Measurements from ENCODE around the gene SARM1.
"Not testable (repeated sequence)": the region's sequence is repeated elsewhere in the genome, so short reads cannot be mapped to it uniquely, and the experiment has no call there.

SARM1 gene

DNA sequence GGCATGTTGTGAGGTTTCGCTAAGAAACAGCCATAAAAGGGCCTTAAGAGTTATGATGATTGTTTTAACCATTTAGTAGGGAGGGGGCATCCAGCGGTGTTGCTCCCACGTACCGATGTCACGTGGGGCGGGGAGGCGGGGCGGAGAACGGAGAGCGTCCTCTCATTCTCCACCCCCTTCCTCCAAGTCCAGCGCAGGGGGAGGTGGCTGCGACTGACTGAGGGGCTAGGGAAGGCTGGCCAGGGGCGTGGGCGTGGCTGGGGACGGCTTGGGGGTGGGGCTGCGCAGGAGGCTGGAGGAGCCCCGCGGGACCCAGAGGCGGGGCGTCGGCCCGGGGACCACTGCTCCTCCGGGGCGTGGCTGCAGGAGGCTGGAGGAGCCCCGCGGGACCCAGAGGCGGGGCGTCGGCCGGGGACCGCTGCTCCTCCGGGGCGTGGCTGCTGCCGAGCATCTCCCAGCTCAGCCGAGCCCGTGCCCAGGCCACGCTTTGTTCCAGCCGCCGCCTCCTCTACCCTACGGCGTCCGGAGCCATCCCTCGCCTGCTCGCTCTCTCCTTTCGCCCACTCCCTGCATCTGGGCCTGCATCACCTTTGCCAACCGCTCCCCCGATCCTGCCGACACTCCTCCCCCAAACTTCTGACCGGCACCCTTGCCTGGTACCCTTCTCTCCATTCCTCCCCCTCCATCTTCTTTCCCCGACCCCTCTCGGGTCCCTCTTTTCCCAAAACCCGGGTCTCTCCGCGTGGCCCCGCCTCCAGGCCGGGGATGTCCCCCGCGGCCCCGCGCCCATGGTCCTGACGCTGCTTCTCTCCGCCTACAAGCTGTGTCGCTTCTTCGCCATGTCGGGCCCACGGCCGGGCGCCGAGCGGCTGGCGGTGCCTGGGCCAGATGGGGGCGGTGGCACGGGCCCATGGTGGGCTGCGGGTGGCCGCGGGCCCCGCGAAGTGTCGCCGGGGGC is at the start of gene SARM1:
TSS of gene SARM1 (plus strand) at position 450 of the 958 bp plus-strand sequence. CDS start at position 789, 339 bp downstream.
- peak; percentile 49 for DNase-seq

DNA sequence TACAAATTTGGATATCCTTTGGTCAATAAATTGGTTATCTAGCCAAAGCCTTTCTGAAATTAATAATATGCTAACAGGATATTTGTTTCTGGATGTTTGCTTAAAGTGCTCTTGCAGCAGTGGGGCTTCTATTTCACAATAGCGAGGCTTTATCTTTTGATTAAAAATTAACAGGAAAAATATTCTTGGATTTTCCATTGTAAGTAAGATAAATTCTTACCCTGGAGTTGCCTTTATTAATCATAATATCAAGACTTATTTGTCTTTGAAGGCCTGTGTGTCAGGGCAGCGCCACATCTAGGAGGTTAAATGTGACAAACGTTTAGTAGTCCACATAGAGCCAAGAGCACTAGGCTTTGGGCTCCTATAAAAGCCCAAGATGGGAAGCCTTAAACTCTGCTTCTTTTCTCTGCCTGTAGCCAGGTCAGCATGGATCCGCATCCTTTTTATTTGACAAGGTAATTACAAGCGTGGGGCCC is 47.2 kb upstream of the SARM1 start:
- no peak for DNase-seq

GRCh38 chr17:28324781-28325180 is 46.7 kb upstream of the SARM1 start:
- no peak for DNase-seq

- no peak for DNase-seq
Observed at GRCh38 chr17:28325211-28325610, 46.3 kb upstream of the SARM1 start.

DNA sequence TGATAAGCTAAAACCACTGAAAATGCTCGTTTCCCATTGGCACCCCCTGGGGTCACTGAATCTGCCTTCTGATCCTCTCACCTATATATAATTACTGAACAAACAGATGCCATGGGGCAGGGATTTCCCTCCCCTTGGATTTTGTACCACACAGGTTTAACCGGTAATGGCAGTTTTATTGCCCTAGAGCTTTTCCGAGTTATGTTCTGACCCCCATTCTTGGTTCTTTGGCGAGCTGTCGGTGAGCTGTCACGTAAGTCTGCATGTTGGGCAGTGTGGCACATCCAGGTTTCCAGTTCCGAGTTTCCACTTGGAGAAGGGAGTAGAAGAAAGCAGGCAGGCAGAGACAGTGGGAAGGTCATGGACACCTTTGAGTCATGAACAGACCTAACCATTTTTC is 45.4 kb upstream of the SARM1 start:
- DNase-seq: no peak

DNA sequence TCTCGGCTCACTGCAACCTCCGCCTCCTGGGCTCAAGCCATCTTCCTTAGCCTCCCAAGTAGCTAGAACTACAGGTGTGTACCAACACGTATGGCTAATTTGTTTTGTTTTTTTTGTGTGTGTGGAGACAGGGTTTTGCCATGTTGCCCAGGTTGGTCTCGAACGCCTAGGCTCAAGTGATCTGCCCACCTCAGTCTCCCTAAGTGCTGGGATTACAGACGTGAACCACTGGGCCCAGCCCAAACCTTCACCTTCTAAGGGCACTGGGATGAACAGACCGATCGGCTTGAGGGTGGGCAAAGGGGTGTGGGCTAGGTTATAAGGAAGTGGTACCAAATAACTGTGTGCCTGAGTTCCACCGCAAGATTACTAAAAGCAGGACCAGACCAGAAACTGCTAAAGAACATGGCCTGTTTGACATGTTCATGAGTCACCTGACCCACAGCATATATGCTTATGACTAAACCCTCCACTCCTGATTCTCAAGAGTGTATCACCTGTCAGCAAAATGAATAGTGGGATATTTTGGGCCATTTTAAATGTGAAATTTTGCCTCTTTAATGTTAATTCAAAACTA is 44.4 kb upstream of the SARM1 start:
- no peak for DNase-seq

DNA sequence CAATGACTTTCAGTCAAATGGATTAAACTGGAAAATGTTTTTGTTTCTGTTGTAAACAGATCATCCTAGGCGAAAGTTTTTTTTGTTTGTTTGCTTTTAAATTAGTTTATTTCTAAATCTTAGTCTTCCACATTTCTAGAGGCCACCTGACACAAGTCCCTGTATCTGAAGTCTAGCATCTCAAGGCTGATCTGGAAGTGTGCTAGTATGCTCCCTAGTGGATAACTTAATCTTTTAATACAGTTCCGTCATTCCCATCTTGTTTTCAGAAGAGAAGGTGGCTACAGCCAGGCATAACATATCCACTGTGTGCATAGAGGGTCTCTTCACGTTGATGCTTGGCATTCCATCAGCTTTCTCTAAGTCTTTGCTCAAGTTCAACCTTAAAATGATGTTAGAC is 43.8 kb upstream of the SARM1 start:
- no peak for DNase-seq

GRCh38 chr17:28328325-28328724 is 43.2 kb upstream of the SARM1 start:
- no peak for DNase-seq

- DNase-seq: no peak
Observed at GRCh38 chr17:28330671-28331070, 40.8 kb upstream of the SARM1 start.

GRCh38 chr17:28331891-28332420 is 39.5 kb upstream of the SARM1 start:
- DNase-seq: no peak

DNA sequence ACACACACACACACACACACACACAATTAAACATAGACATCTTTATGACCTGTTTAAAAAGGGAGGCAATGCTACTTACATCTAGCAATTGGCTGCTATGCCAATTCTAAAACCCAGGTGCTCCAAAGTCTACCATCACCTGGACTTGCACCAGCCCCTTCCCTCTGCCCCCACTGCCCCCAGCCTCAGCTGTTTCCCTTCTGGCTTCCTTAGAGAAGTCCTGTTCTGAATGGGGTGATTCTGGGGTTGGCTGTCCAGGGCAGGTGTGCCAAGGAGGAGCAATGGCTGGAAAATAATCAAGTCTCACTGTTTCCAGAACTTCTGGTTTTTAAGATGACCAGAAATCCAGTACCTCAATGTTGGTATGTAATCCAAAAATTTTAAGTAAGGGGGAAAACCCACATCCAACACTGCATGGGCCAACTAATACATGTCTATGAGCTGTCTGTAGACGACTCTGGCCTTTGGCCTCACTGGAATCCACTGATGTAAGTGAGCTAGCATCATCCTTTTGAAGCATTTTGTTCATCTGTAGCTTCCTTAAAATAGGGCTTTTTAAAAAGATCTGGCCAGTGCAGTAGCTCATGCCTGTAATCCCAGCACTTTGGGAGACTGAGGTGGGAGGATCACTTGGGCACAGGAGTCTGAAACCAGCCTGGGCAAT is 38.3 kb upstream of the SARM1 start:
- no peak for DNase-seq

DNA sequence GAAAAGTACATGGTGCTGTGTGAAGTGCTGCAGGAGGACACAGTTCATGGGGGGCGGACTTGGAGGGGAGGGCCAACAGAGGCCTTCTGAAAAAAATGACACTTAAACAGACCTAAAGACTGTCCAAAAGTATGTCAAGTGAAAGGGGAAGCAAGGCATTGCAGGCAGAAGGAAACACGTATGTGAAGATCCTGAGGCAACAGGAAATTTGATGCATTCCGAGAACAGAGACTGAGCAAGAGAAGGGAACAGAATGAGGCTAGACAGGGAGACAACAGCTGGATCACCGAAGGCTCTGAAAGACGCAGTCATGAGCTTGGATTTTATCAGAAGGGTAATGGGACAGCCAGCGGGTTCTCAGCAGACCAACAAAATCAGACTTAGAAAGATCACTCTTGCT is 37.3 kb upstream of the SARM1 start:
- DNase-seq: no peak

DNA sequence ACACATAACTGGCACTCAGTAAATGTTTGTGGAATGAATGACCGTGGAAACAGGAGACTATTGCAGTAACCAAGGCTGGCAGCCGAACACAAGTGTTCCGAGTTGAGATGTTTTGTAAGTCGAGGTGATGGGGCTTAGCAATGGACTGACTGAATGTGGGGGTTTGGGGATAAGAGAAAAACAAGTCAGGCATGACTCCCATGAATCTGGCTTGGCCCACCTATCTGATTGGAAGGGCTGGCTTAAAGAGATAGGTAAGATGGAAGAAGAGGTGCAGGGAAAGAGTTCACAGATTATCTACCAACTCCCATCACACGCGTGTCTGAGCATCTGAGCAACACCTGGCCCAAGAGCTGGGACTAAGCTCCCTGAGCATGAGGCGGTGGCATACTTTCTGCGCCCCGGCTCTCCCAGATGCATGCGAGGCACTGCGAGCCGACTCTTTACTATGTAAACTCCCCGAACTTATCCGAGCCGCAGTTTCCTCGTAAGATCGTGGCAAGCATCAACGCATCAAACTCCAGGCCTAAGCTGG is 36.8 kb upstream of the SARM1 start:
- DNase-seq: no peak

DNA sequence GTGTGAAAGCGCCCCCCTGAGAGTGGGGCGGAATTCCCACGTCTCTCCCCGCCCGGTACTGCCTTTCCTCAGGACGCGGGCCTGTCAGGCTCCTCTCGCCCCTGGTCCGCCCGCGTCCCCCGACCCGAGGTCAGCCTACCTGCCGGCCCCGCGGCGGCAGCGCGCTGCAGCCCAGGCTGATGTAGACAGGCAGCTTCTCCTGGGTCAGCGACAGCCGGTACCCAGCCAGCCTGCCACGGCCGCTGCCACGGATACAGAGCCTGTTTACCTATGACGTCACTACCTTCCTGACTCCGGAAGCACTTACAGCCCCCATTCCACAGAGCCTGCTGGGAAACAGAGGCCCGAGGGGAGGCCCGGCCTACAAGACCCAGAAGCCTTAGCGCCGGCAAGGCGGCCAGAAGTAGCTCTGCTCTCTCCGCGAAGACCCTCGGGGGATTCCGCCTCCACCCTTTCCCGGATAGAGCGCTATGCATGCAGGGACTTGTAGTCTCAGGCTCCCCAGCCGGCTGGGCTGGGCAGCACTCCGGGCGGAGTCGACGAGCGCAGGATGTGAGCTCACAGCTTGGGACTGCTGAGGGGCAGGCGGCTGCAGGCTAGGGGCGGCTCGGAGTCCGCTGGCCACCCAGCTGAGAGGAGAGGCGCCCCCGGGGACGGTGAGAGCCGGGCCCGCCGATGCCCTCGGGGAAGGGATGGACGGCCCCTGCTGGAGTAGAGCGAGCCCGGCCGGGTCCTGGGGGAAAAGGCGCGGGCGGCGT is 36.1 kb upstream of the SARM1 start, which contains the start of the genes IFT20 and TNFAIP1:
TSS of gene IFT20 (minus strand) at position 272 of the 758 bp plus-strand sequence. CDS start 3,487 bp downstream, outside the sequence.
TSS of gene TNFAIP1 (plus strand) at position 561 of the 758 bp plus-strand sequence. CDS start 3,761 bp downstream, outside the sequence.
- DNase-seq: peak; percentile 91

GRCh38 chr17:28335959-28336871 is 35.3 kb upstream of the SARM1 start:
- no peak for DNase-seq

DNA sequence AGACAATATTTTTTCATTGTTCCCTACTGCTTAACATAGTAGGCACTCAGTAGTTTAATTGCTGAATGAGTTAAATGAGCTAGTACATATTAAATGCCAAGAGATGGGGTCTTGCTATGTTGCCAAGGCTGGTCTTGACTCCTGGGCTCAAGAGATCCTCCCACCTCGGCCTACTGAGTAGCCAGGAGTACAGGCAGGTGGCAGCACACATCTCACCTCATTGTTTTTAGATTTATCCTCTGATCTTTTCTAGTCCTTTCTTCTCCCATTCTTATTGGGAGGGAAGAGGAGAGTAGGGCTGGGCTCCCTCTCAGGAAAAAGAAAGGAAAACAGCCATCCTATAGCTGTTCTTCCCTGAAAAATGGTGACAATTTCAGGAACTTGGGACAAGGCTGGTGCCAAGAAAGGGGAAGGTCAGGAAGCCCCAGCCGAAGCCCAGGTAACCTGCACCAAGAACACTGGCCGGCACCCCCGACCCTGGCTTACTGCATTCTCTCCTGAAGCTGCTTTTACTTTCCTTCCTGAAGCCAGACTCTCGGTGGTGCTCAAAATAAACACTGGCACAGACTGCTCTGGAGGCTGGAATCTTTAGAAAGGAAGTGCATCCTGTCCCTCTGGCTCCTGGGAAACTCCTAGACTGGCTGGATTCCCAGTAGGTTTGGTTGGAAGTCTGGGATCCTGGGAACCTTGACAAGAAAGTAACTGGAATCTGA is 33.3 kb upstream of the SARM1 start:
- no peak for DNase-seq

GRCh38 chr17:28338769-28339212 is 32.7 kb upstream of the SARM1 start:
- DNase-seq: not testable (repeated sequence)

- no peak for DNase-seq
Observed at GRCh38 chr17:28339431-28339830, 32.1 kb upstream of the SARM1 start.

- DNase-seq: no peak
Observed at GRCh38 chr17:28340374-28340773, 31.1 kb upstream of the SARM1 start.

DNA sequence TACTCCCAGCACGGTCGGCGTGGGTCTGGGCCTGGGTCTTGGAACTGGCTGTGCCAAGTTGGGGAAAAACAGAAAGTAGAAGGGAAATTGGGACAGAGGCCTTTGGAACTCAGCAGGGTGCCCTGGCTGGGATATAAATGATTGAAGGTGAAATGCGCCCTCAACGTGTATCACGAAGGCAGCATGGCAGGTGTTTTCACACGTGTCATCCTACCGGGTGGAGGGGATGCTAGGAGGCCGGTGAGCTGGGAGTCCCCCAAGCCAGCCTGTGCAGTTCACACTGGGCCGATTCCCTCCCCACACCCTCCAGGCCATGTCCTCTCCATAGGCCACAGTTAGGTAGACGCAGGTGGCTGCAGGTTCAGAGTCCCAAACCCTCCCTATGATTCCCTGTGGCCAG is 30.0 kb upstream of the SARM1 start:
- no peak for DNase-seq

All from NCI-H187 treated with DMSO at 0.1 percent for 48 hours (cell line).